Activated naive CD4-positive, alpha-beta T cell treated with anti-CD3 and anti-CD28 coated beads for 36 hours (primary cell): ENCODE data around the gene ANKS3. TPM values are rescaled to one million over a fixed set of nuclear protein-coding genes. Genes with fewer than 3 reads are reported as not detected.

Experiments
- CTCF ChIA-PET: fragments of 350-600 bp; sonication (Branson Sonifier 250); formaldehyde crosslinking; loops from one replicate; lab custom pipeline; 2021; ENCODE audit warnings: antibody characterized with exemption; lab: Charles Lee
- DNase-seq: peaks from one replicate; pipeline ENCODE4 v3.0.0-alpha.2; 2020
- H3K27ac Mint-ChIP-seq: one replicate; pipeline ENCODE4 v1.8.0; 2021; ENCODE audit warnings: mild to moderate bottlenecking, mixed read lengths
- H3K27me3 Mint-ChIP-seq: one replicate; pipeline ENCODE4 v1.8.0; 2021; ENCODE audit warnings: low read depth, mixed read lengths
- H3K36me3 Mint-ChIP-seq: one replicate; pipeline ENCODE4 v1.8.0; 2021; ENCODE audit warnings: low read depth, mixed read lengths
- H3K4me1 Mint-ChIP-seq: one replicate; pipeline ENCODE4 v1.8.0; 2021; ENCODE audit warnings: low read depth, mixed read lengths
- H3K4me3 Mint-ChIP-seq: one replicate; pipeline ENCODE4 v1.8.0; 2021; ENCODE audit warnings: mild to moderate bottlenecking, moderate library complexity, mixed read lengths
- H3K9me3 Mint-ChIP-seq: one replicate; pipeline ENCODE4 v1.8.0; 2021; ENCODE audit warnings: mixed read lengths
- intact Hi-C: fragments of 100-400 bp; cut with micrococcal nuclease; formaldehyde crosslinking; loops from one replicate; pipeline ENCODE4 v1.15.1; 2023
- microRNA-seq: library from miRNA; unstranded; fragments of <30 nt; microRNA quantifications from one replicate; pipeline ENCODE4 v1.2.0, GENCODE V29; 2022; ENCODE audit warnings: borderline microRNAs expressed, borderline replicate concordance
- total RNA-seq, 2 experiments: library from RNA; stranded (reverse); gene quantifications; one replicate each; pipeline ENCODE4 v1.2.3, GENCODE V29; 2021

The ANKS3 gene
- total RNA-seq, 2 experiments from 2014 or later, result 8.2 to 11.7 TPM

- peak; percentile 34 for DNase-seq
- intact Hi-C loops, result loop anchor here (2.0 kb wide), 1 partner anchor 33 kb away; no protein-coding TSS in a partner anchor
- Mint-ChIP-seq H3K4me1 (peaks cover 45% of the 10 kb centered on the region), H3K4me3 (no peak overlapping the region), H3K27me3 (no peaks in the 10 kb centered on the region), H3K27ac (no peak overlapping the region), H3K36me3 (peaks cover 9% of the 10 kb centered on the region), H3K9me3 (no peaks in the 10 kb centered on the region)
- CTCF ChIA-PET, result interaction anchor here (0.6 to 1.7 kb wide), 12 partner anchors 12 to 224 kb away, joined by 3 to 8 read pairs (median 4); partner anchors contain the start of gene MGRN1
Observed at GRCh38 chr16:4649744-4650442, 84.2 kb downstream of the ANKS3 start.

DNA sequence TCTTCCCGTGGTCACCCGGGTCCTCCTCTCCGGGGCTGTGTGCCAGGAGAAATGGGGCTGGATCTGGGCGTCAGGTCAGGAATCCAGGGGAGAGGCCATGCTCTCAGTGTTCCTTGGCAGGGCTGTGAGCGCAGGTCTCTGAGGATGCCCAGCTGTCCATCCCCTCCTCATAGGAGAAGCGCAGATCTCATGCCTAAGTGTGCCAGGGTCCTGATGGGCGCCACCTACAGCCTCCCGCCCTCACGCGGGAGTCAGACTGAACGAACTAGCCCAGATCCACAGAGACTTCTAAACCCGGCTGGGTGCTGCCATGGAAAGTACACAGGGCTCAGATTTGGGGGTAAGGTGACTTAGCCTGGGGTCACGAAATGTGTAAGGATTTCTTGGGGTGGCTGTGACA lies 85.2 kb downstream of the ANKS3 start:
- Mint-ChIP-seq H3K27me3 (no peaks in the 10 kb centered on the region), H3K4me3 (no peak overlapping the region), H3K27ac (no peak overlapping the region), H3K9me3 (no peaks in the 10 kb centered on the region), H3K4me1 (peaks cover 45% of the 10 kb centered on the region), H3K36me3 (peaks cover 6% of the 10 kb centered on the region)
- no peak for DNase-seq
- intact Hi-C loops, result no loop called here
- CTCF ChIA-PET, result interaction anchor here (0.6 to 1.5 kb wide), 2 partner anchors 24 to 225 kb away, joined by 3 to 8 read pairs; partner anchors contain the start of gene MGRN1

GRCh38 chr16:4647644-4647980 lies 86.5 kb downstream of the ANKS3 start:
- intact Hi-C loops, result no loop called here
- Mint-ChIP-seq H3K9me3 (no peaks in the 10 kb centered on the region), H3K36me3 (peaks cover 4% of the 10 kb centered on the region)

DNA sequence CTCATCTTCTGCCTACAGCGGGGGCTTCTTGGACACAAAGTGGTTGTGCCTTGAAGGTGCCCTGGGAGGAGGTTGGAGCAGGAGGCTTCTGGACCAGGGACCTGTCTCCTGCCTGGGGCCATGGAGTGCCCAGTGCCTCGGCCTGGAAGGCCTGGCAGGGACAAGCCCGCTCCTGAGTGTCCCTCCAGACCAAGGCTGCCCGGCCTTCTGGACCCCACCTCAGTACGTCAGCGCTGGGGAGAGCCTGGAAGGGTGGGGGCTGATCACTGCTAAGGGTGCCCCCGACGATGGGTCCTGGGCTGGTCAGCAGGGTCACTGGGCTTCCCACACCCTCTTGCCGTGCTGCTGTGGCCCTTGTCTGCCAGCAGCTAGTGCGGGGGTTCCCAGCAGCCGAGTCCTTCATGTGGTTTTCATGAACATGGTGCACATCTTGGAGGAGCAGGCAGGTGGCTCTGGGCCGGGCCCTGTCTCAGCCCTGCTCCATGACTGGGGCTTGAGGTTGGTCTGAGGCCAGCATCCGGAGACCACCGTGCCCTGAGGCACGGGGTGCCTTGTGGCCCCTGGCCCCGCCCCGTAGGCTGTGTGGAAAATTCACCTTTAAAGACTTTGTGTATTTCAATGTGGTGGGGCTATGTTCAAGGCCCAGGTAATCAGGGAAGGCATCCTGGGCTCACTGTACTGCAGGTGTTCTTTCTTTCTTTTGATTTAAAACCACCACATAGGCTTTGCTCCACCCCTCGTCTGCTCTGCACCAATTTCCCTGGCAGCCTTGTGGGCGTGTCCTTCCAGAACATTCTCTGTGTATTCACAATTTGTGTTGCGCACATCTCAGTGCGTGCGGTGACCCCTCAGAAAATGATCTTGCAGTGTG lies 87.1 kb downstream of the ANKS3 start:
- peaks cover 45% of the 10 kb centered on the region for H3K4me1 Mint-ChIP-seq
- no peaks in the 10 kb centered on the region for H3K27me3 Mint-ChIP-seq
- CTCF ChIA-PET, result no interaction called here
- H3K4me3 Mint-ChIP-seq, result no peak overlapping the region
- peaks cover 4% of the 10 kb centered on the region for H3K36me3 Mint-ChIP-seq
- intact Hi-C loops, result no loop called here
- peak; percentile 51 for DNase-seq
- no peaks in the 10 kb centered on the region for H3K9me3 Mint-ChIP-seq
- peak overlapping the region; percentile 61 for H3K27ac Mint-ChIP-seq

More at GRCh38 chr16:4647644-4647980, 86.5 kb downstream of the ANKS3 start:
- H3K4me1 Mint-ChIP-seq, result peaks cover 45% of the 10 kb centered on the region
- DNase-seq, result no peak
- H3K4me3 Mint-ChIP-seq, result no peak overlapping the region
- no peaks in the 10 kb centered on the region for H3K27me3 Mint-ChIP-seq
- CTCF ChIA-PET, result no interaction called here
- H3K27ac Mint-ChIP-seq, result no peak overlapping the region

Small RNA genes lying within 50 kb of the gene (microRNA-seq; reads per million reads assigned to microRNA genes)
- gene MIR6769A, result not detected

Other genes starting within 250 kb of the ANKS3 start
- 10 to 100 TPM; 31.9 to 35.7 TPM for gene CDIP1, start 195.5 kb downstream of the ANKS3 start, total RNA-seq
- under 1 TPM; 0.07 to 0.30 TPM for gene C16orf96, start 177.9 kb downstream of the ANKS3 start, total RNA-seq
- 1 to 10 TPM; 8.5 to 9.3 TPM for gene UBALD1, start 119.4 kb downstream of the ANKS3 start, total RNA-seq
- 10 to 100 TPM; 46.3 to 48.8 TPM for gene MGRN1, start 109.4 kb downstream of the ANKS3 start, total RNA-seq
- gene NUDT16L1, start 40.7 kb downstream of the ANKS3 start, total RNA-seq, result 10 to 100 TPM; 20.0 to 20.7 TPM
- under 1 TPM in 1 of 2 experiments, not detected in 1; 0.07 TPM for gene DNAAF8, start 266 bp upstream of the ANKS3 start, total RNA-seq
- gene ZNF500, start 32.9 kb upstream of the ANKS3 start, total RNA-seq, result 10 to 100 TPM in 1 of 2 experiments, 1 to 10 TPM in 1; 8.9 to 11.2 TPM
- not detected for gene SEPTIN12, start 54.1 kb upstream of the ANKS3 start, total RNA-seq
- not detected for gene SMIM22, start 61.1 kb upstream of the ANKS3 start, total RNA-seq
- 1 to 10 TPM; 2.0 to 4.0 TPM for gene ROGDI, start 68.4 kb upstream of the ANKS3 start, total RNA-seq
- 10 to 100 TPM; 62.2 to 65.0 TPM for gene GLYR1, start 113.0 kb upstream of the ANKS3 start, total RNA-seq
- 10 to 100 TPM; 26.7 to 28.1 TPM for gene UBN1, start 113.2 kb upstream of the ANKS3 start, total RNA-seq
- under 1 TPM in 1 of 2 experiments, not detected in 1; 0.07 TPM for gene PPL, start 202.9 kb upstream of the ANKS3 start, total RNA-seq
- gene SEC14L5, start 224.1 kb upstream of the ANKS3 start, total RNA-seq, result not detected